Small intestine (tissue), 7 donors: Measurements from ENCODE around the gene MKS1. TPM values are rescaled to one million over a fixed set of nuclear protein-coding genes. Genes with fewer than 3 reads are reported as not detected.

Experiments
- DNase-seq, 2 donors: peaks; one replicate each; pipeline versions ENCODE4 v3.0.0 to v3.0.0-alpha.2; 2013
- FAIRE-seq: peaks from 2 replicates; lab custom pipeline; 2012; peaks lifted over from hg19 to GRCh38; lab: Jason Lieb, UNC
- H3K27ac ChIP-seq, 3 donors: one replicate each; pipeline ENCODE4 v1.5.1; 2013; ENCODE audit warnings: low read length in 2 of 3, mild to moderate bottlenecking in 2 of 3, control low read depth in 1 of 3, inconsistent platforms in 1 of 3, low read depth in 1 of 3, moderate library complexity in 1 of 3
- H3K27me3 ChIP-seq, 3 donors: one replicate each; pipeline ENCODE4 v1.6.1; 2013; ENCODE audit warnings: low read length in 3 of 3, inconsistent platforms in 1 of 3; ENCODE audit not compliant: control insufficient read depth in 3 of 3, insufficient read depth in 3 of 3
- H3K36me3 ChIP-seq, 3 donors: one replicate each; pipeline ENCODE4 v1.6.1; 2013; ENCODE audit warnings: low read length in 3 of 3, inconsistent platforms in 1 of 3, low read depth in 1 of 3, mild to moderate bottlenecking in 1 of 3, moderate library complexity in 1 of 3; ENCODE audit not compliant: control insufficient read depth in 3 of 3, insufficient read depth in 2 of 3
- H3K4me1 ChIP-seq, 3 donors: one replicate each; pipeline ENCODE4 v1.6.1; 2013; ENCODE audit warnings: low read length in 2 of 3, inconsistent platforms in 1 of 3, low read depth in 1 of 3, mild to moderate bottlenecking in 1 of 3, moderate library complexity in 1 of 3; ENCODE audit not compliant: control insufficient read depth in 3 of 3, insufficient read depth in 2 of 3
- H3K4me3 ChIP-seq, 3 donors: one replicate each; pipeline ENCODE4 v1.5.1; 2013; ENCODE audit warnings: low read length in 3 of 3, control low read depth in 1 of 3, inconsistent platforms in 1 of 3, low read depth in 1 of 3, mild to moderate bottlenecking in 1 of 3, moderate library complexity in 1 of 3
- H3K9me3 ChIP-seq, 2 donors: one replicate each; pipeline ENCODE4 v1.6.1; 2013; ENCODE audit warnings: low read depth in 1 of 2, low read length in 1 of 2; ENCODE audit not compliant: control insufficient read depth in 2 of 2, insufficient read depth in 1 of 2
- WGBS, 3 donors: extraction: QIAGEN DNeasy Blood & Tissue Kit; methylation state at CpG; one replicate each; pipeline ENCODE4 v1.1.7; 2013; 5-methylcytosine and 5-hydroxymethylcytosine counted together
- polyA plus RNA-seq, 4 donors: library from polyadenylated mRNA; stranded (reverse) in 3 of 4; unstranded in 1 of 4; fragments of 200-250 nt in 3 of 4; fragments of 120-200 nt in 1 of 4; gene quantifications; one replicate each; pipeline versions ENCODE4 v1.2.1 to v1.2.3, GENCODE V29; 2013
- donor health status: healthy with polysubstance abuse.
- donor health status: control.
- donor health status: control.
- donor health status: Bipolar disorder and iron deficiency.
- donor health status: healthy.

Gene MKS1
- polyA plus RNA-seq, 4 donors: 2.7 to 26.6 (median 9.2) TPM

- Histone ChIP-seq H3K9me3 (no peaks in the 10 kb centered on the region), H3K4me3 (no peak overlapping the region), H3K27ac (no peak overlapping the region), H3K27me3 (peaks cover 0 to 19% (median 4%) of the 10 kb centered on the region in 3 donors), H3K36me3 (no peaks in the 10 kb centered on the region), H3K4me1 (no peaks in the 10 kb centered on the region)
- DNase-seq (no peak), FAIRE-seq (no peak)
- WGBS, 3 donors: 79 to 82% (median 81%) methylated on average over 1 of the region's 1 CpG
These were observed 44.7 kb upstream of the MKS1 start for GRCh38 chr17:58263773-58264172.

- DNase-seq (no peak), FAIRE-seq (no peak)
- 86 to 88% (median 87%) methylated on average over 11 of the region's 11 CpGs for WGBS, 3 donors
- Histone ChIP-seq H3K27me3 (peaks cover 0 to 19% (median 4%) of the 10 kb centered on the region in 3 donors), H3K27ac (no peak overlapping the region), H3K4me1 (no peaks in the 10 kb centered on the region), H3K9me3 (no peaks in the 10 kb centered on the region), H3K36me3 (no peaks in the 10 kb centered on the region), H3K4me3 (no peak overlapping the region)
These were observed 43.1 kb upstream of the MKS1 start for GRCh38 chr17:58262149-58262548.

GRCh38 chr17:58254803-58255202 is 35.7 kb upstream of the MKS1 start:
- no peak overlapping the region for H3K4me3 ChIP-seq
- no peaks in the 10 kb centered on the region for H3K9me3 ChIP-seq
- H3K27ac ChIP-seq: no peak overlapping the region
- H3K27me3 ChIP-seq: peaks cover 0 to 29% (median 10%) of the 10 kb centered on the region in 3 donors
- H3K36me3 ChIP-seq: no peaks in the 10 kb centered on the region
- 18 to 22% (median 19%) methylated on average over 8 of the region's 8 CpGs for WGBS, 3 donors
- peak in 1 of 2 donors; percentile 24 for DNase-seq
- FAIRE-seq: no peak
- H3K4me1 ChIP-seq: no peaks in the 10 kb centered on the region

GRCh38 chr17:58253082-58253481 is 34.0 kb upstream of the MKS1 start:
- H3K4me1 ChIP-seq: peaks cover 0 to 7% (median 4%) of the 10 kb centered on the region in 3 donors
- FAIRE-seq: no peak
- DNase-seq: no peak
- WGBS, 3 donors: 79 to 89% (median 82%) methylated on average over 3 of the region's 3 CpGs
- no peaks in the 10 kb centered on the region for H3K9me3 ChIP-seq
- no peak overlapping the region for H3K4me3 ChIP-seq
- H3K36me3 ChIP-seq: no peaks in the 10 kb centered on the region
- H3K27ac ChIP-seq: no peak overlapping the region
- H3K27me3 ChIP-seq: peaks cover 0 to 38% (median 10%) of the 10 kb centered on the region in 3 donors

- DNase-seq (no peak), FAIRE-seq (no peak)
- Histone ChIP-seq H3K36me3 (no peaks in the 10 kb centered on the region), H3K9me3 (no peaks in the 10 kb centered on the region), H3K27me3 (peaks cover 0 to 38% (median 10%) of the 10 kb centered on the region in 3 donors), H3K4me1 (peaks cover 0 to 12% (median 4%) of the 10 kb centered on the region in 3 donors), H3K27ac (no peak overlapping the region), H3K4me3 (no peak overlapping the region)
- WGBS, 3 donors: 72 to 73% (median 72%) methylated on average over 9 of the region's 9 CpGs
These were observed 33.1 kb upstream of the MKS1 start for GRCh38 chr17:58252141-58252540.

GRCh38 chr17:58250344-58251011 is 31.4 kb upstream of the MKS1 start:
- Histone ChIP-seq H3K4me1 (peaks cover 2 to 25% (median 4%) of the 10 kb centered on the region in 3 donors), H3K27me3 (peaks cover 0 to 38% (median 10%) of the 10 kb centered on the region in 3 donors), H3K9me3 (no peaks in the 10 kb centered on the region), H3K4me3 (no peak overlapping the region), H3K36me3 (no peaks in the 10 kb centered on the region), H3K27ac (no peak overlapping the region)
- DNase-seq: no peak
- 74 to 90% (median 85%) methylated on average over 12 of the region's 12 CpGs for WGBS, 3 donors
- no peak for FAIRE-seq

GRCh38 chr17:58249270-58250133 is 30.4 kb upstream of the MKS1 start:
- DNase-seq (peak; percentile 55 to 84), FAIRE-seq (no peak)
- H3K9me3 ChIP-seq: no peaks in the 10 kb centered on the region
- 6 to 8% (median 8%) methylated on average over 44 to 57 of the region's 57 CpGs for WGBS, 3 donors
- peaks cover 0 to 34% (median 8%) of the 10 kb centered on the region in 3 donors for H3K27me3 ChIP-seq
- H3K4me1 ChIP-seq: peaks cover 2 to 35% (median 4%) of the 10 kb centered on the region in 3 donors
- peak overlapping the region in 2 of 3 donors; percentile 30 to 47 for H3K4me3 ChIP-seq
- H3K27ac ChIP-seq: no peak overlapping the region
- H3K36me3 ChIP-seq: no peaks in the 10 kb centered on the region

GRCh38 chr17:58248955-58249269 is 29.9 kb upstream of the MKS1 start:
- Histone ChIP-seq H3K4me3 (peak overlapping the region in 1 of 3 donors; percentile 47), H3K36me3 (no peaks in the 10 kb centered on the region), H3K9me3 (no peaks in the 10 kb centered on the region), H3K4me1 (peaks cover 2 to 40% (median 4%) of the 10 kb centered on the region in 3 donors), H3K27me3 (peaks cover 0 to 30% (median 8%) of the 10 kb centered on the region in 3 donors), H3K27ac (no peak overlapping the region)
- 33 to 59% (median 44%) methylated on average over 10 of the region's 10 CpGs for WGBS, 3 donors
- DNase-seq: peak in 1 of 2 donors; percentile 26
- FAIRE-seq: no peak
